HG03460 (cell line): ENCODE results near the gene SPACDR.

Source experiments
- ATAC-seq: cut with Tn5 transposase; IDR thresholded peaks from one replicate; pipeline ENCODE4 v1.9.1; 2021; ENCODE audit not compliant: unreplicated experiment

Gene SPACDR

GRCh38 chr7:100485471-100485876, 21.4 kb upstream of the SPACDR start:
- no peak for ATAC-seq

GRCh38 chr7:100484673-100485045, 20.6 kb upstream of the SPACDR start:
- ATAC-seq: no peak

- no peak for ATAC-seq
Measured at GRCh38 chr7:100483722-100484672, 19.9 kb upstream of the SPACDR start, which contains the start of gene NYAP1. NYAP1 (plus strand) TSS chr7:100483927; CDS start chr7:100485312, 1,385 bp downstream.

GRCh38 chr7:100483090-100483721, 19.1 kb upstream of the SPACDR start:
- ATAC-seq: no peak

- ATAC-seq: no peak
Measured at GRCh38 chr7:100482728-100483089, 18.6 kb upstream of the SPACDR start.

- ATAC-seq: no peak
Measured at GRCh38 chr7:100481466-100481865, 17.4 kb upstream of the SPACDR start.

GRCh38 chr7:100478958-100479660, 15.0 kb upstream of the SPACDR start, which contains the start of gene TSC22D4:
TSC22D4 (minus strand) TSS chr7:100479214; CDS start chr7:100478038, 1,176 bp downstream.
- peak; percentile 66 for ATAC-seq

- ATAC-seq: no peak
Measured at GRCh38 chr7:100477871-100478267, 13.8 kb upstream of the SPACDR start.

GRCh38 chr7:100476903-100477870, 13.1 kb upstream of the SPACDR start:
- no peak for ATAC-seq

- ATAC-seq: no peak
Measured at GRCh38 chr7:100476101-100476780, 12.2 kb upstream of the SPACDR start.

- ATAC-seq: no peak
Measured at GRCh38 chr7:100475549-100475948, 11.5 kb upstream of the SPACDR start.

- ATAC-seq: no peak
Measured at GRCh38 chr7:100472854-100473499, 8.9 kb upstream of the SPACDR start.

GRCh38 chr7:100472121-100472851, 8.2 kb upstream of the SPACDR start:
- ATAC-seq: no peak

GRCh38 chr7:100471021-100471420, 7.0 kb upstream of the SPACDR start:
- ATAC-seq: no peak

- ATAC-seq: peak; percentile 51
Measured at GRCh38 chr7:100469227-100470044, 5.4 kb upstream of the SPACDR start.

GRCh38 chr7:100467638-100468373, 3.7 kb upstream of the SPACDR start:
- ATAC-seq: no peak
